H1 (cell line): ENCODE measurements around the gene TOP1. TPM values are rescaled to one million over a fixed set of nuclear protein-coding genes. Genes with fewer than 3 reads are reported as not detected.

Experiments
- RFX5 ChIP-seq: IDR thresholded peaks from 2 replicates; pipeline ENCODE4 v1.6.1; 2011; ENCODE audit warnings: low read depth, low read length, improper control_type of control experiment, borderline replicate concordance
- SUZ12 ChIP-seq: fragments of 200-600 bp; sonication (generic); IDR thresholded peaks from 2 replicates; pipeline ENCODE4 v1.6.1; 2012; ENCODE audit warnings: mild to moderate bottlenecking, inconsistent platforms, low read length, moderate library complexity, mixed read lengths
- polyA plus RNA-seq, 7 experiments: library from polyadenylated mRNA; depleted of rRNA in 3 of 7; stranded (reverse) in 5 of 7; unstranded in 2 of 7; fragments of >200 nt in 5 of 7; fragments of 200-250 nt in 2 of 7; gene quantifications; 1 replicate in 5 of 7; 2 replicates in 1 of 7; 4 replicates in 1 of 7; pipeline versions ENCODE4 v1.2.1 to v1.2.3, GENCODE V29; 2011 to 2013; ENCODE audit warnings: missing spikeins in 2 of 7, mixed read lengths in 2 of 7
- total RNA-seq: library from RNA; stranded (reverse); fragmentation: NEBNext Ultra II Directional; extraction: Animal tissue kit (Norgen Biotek cat#: 25700); gene quantifications from 2 replicates; pipeline ENCODE4 v1.2.1, GENCODE V29; 2021

The TOP1 gene
- total and polyA plus RNA-seq, 2 of the 8 experiments (the other 6 are each of a cell fraction or from before 2014, with no cell fraction given): 7.4 to 108 TPM

DNA sequence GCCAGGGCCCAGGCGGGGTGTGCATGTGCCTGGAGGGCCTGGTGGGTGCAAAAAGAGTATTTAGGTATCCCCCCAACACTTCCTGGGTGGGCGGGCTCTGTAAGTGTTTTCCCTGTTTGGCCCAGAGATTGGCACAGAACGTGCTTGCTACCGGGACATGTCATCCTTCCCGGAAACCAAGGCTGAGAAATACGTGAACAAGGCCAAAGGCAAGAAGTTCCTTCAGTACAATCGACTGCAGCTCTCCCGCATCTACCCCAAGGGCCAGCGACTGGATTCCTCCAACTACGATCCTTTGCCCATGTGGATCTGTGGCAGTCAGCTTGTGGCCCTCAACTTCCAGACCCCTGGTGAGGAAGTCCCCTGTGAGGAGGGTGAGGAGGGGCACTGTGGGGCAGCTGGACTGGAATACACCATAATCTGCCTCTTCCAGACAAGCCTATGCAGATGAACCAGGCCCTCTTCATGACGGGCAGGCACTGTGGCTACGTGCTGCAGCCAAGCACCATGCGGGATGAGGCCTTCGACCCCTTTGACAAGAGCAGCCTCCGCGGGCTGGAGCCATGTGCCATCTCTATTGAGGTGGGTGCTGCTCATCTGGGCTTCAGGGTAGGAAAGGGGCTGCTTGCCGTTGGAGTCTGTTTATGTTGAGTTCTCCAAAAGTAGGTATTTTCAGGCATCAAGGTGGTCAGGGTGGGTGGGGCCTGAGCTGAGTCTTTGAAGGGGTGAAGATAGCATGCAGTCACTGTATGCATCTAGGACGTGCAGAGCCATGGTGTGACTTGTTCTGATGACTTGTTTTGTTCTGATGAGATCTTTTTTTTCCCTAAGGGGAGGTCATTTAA lies 143.9 kb downstream of the TOP1 start (continued):
- TF ChIP-seq SUZ12: no peak
- TF ChIP-seq RFX5: no peak
